ENCODE measurements around the gene NTRK3.

DNA sequence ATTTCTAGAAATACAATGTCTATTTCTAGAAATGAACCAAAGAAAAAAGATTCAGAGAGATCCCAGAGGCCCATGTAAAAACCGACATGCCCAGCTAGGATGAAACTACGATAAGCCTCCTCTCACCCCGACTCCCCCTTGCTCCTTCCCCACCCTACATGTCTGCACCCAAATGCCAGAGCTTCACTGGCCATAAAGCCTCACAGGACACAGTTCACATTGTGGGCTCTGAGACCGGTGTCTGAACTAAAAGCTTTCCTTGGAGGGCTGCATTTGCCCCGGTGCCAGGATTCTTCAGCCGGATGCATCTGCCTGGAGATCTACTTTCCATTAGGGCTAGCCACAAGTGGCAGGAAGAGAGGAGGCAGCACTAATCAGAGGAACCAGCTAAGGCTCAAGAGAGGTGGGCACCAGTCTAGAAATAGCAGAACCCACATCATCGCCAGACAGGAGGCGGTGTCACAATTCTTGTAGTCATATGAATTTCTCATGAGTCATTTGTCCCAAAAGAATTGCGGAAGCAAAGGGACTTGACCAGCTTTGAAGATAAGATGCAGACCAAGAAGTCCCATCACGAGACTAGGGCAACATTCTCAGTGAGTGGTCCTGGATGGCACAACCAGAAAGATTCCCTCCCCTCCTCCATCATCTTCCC is 353.6 kb downstream of the NTRK3 start:
- TF ChIP-seq, protein P1, sequence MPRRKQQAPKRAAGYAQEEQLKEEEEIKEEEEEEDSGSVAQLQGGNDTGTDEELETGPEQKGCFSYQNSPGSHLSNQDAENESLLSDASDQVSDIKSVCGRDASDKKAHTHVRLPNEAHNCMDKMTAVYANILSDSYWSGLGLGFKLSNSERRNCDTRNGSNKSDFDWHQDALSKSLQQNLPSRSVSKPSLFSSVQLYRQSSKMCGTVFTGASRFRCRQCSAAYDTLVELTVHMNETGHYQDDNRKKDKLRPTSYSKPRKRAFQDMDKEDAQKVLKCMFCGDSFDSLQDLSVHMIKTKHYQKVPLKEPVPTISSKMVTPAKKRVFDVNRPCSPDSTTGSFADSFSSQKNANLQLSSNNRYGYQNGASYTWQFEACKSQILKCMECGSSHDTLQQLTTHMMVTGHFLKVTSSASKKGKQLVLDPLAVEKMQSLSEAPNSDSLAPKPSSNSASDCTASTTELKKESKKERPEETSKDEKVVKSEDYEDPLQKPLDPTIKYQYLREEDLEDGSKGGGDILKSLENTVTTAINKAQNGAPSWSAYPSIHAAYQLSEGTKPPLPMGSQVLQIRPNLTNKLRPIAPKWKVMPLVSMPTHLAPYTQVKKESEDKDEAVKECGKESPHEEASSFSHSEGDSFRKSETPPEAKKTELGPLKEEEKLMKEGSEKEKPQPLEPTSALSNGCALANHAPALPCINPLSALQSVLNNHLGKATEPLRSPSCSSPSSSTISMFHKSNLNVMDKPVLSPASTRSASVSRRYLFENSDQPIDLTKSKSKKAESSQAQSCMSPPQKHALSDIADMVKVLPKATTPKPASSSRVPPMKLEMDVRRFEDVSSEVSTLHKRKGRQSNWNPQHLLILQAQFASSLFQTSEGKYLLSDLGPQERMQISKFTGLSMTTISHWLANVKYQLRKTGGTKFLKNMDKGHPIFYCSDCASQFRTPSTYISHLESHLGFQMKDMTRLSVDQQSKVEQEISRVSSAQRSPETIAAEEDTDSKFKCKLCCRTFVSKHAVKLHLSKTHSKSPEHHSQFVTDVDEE (CRISPR knock-in tag; IDR thresholded peaks at IDR 0.05), result no peak
- TF ChIP-seq, protein P2, sequence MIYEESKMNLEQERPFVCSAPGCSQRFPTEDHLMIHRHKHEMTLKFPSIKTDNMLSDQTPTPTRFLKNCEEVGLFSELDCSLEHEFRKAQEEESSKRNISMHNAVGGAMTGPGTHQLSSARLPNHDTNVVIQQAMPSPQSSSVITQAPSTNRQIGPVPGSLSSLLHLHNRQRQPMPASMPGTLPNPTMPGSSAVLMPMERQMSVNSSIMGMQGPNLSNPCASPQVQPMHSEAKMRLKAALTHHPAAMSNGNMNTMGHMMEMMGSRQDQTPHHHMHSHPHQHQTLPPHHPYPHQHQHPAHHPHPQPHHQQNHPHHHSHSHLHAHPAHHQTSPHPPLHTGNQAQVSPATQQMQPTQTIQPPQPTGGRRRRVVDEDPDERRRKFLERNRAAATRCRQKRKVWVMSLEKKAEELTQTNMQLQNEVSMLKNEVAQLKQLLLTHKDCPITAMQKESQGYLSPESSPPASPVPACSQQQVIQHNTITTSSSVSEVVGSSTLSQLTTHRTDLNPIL (CRISPR knock-in tag; IDR thresholded peaks at IDR 0.05; ENCODE audit: low read depth), result no peak
- no peak for TF ChIP-seq ZNF8 (CRISPR knock-in tag; IDR thresholded peaks at IDR 0.05)
- no peak for TF ChIP-seq SNAI2 (CRISPR knock-in tag; IDR thresholded peaks at IDR 0.05)
- TF ChIP-seq ARNTL (CRISPR knock-in tag; IDR thresholded peaks at IDR 0.05; ENCODE audit: borderline replicate concordance, low read depth), result no peak
- TF ChIP-seq RARB (CRISPR knock-in tag; IDR thresholded peaks at IDR 0.05), result no peak
- TF ChIP-seq TCF4 (CRISPR knock-in tag; IDR thresholded peaks at IDR 0.05; ENCODE audit: borderline replicate concordance), result no peak

Measured in SK-N-SH treated with all-trans-retinoic acid at 6 μM for 48 hours (cell line).